ENCODE measurements around the gene LRRC8D. TPM values are rescaled to one million over a fixed set of nuclear protein-coding genes. Genes with fewer than 3 reads are reported as not detected.

LRRC8D gene
- total and polyA plus RNA-seq, 9 of the 15 experiments (the other 6 are each of a cell fraction or from before 2014, with no cell fraction given), result 3.4 to 53.9 (median 15.9) TPM

DNA sequence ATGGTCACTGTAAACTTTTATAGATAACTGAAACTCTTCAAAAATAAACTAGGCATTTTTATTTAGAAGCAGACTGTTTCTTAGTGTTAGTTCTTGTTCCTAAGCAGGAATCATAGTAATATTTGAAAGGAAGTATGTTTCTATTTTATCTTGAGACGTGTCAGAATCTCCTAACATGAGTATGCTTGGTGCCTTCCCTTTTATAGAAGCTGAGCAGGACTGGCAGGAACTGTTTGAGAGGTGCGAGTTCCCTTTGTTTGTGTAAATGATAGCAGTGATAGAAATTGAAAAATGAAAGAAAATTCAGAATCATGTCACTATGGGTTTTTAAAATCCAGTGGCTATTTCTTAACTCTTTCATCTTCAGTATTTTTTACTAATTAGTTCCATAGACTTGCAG lies 56.9 kb downstream of the LRRC8D start:
- FAIRE-seq, result no peak
- CTCF ChIA-PET (ENCODE audit: low intra/inter-chr PET ratio), result no interaction called here

More for the DNA sequence above, 56.9 kb downstream of the LRRC8D start:
- Histone ChIP-seq H3K79me2 (ENCODE audit: control insufficient read depth, insufficient read depth, low read length) (peaks cover 85% of the 10 kb centered on the region), H3K9ac (ENCODE audit: insufficient read depth in 1 of 2, low read depth in 2 of 2, low read length in 2 of 2) (0 out of 4 replicates have a peak overlapping the region, but pooled peaks of 1 of the 2 experiments have one; percentile 18), H3K9me3 (replicated peaks; ENCODE audit: control insufficient read depth, insufficient read depth, low read depth, low read length) (peaks cover 12% of the 10 kb centered on the region), H3K4me2 (ENCODE audit: insufficient read depth, low read length) (no peak overlapping the region), H3K9me1 (ENCODE audit: control insufficient read depth, insufficient read depth, low read length) (no peaks in the 10 kb centered on the region), H2AFZ (ENCODE audit: low read depth, low read length) (peak overlapping the region; percentile 36; the same call in 1 of the 2 replicates), H3K4me3 (no peak overlapping the region), H3K27ac (ENCODE audit: extremely low read depth, low read depth, low read length) (peak overlapping the region; percentile 19), H3K27me3 (ENCODE audit: control insufficient read depth in 2 of 2, insufficient read depth in 2 of 2, low read length in 2 of 2) (no peaks in the 10 kb centered on the region), H3K4me1 (replicated peaks in 1 of 2; ENCODE audit: control insufficient read depth in 2 of 2, insufficient read depth in 2 of 2, low read length in 2 of 2) (peaks cover 16 to 56% of the 10 kb centered on the region in 2 experiments), H3K36me3 (ENCODE audit: control insufficient read depth, insufficient read depth, low read length) (peaks cover 24% of the 10 kb centered on the region), H4K20me1 (replicated peaks; ENCODE audit: control insufficient read depth, insufficient read depth, low read length) (no peaks in the 10 kb centered on the region)
- in situ Hi-C loops (cut with MboI), result no loop called here
- DNase-seq (ENCODE audit: extremely low read depth in 1 of 4, low spot score in 3 of 4), result no peak
- WGBS (ENCODE audit: insufficient coverage, low coverage, missing lambda C conversion rate), result 43% methylated on average over 2 of the region's 2 CpGs
- BruUV-seq (replicated peaks), result no TSS peak
- TF ChIP-seq ZNF143 (CRISPR knock-in tag; IDR thresholded peaks at IDR 0.05) (no peak), E2F3 (CRISPR knock-in tag; IDR thresholded peaks at IDR 0.05) (no peak), ELF1 (tag; IDR thresholded peaks at IDR 0.05) (no peak), ZNF12 (CRISPR knock-in tag; IDR thresholded peaks at IDR 0.05) (no peak), ZNF140 (CRISPR knock-in tag; IDR thresholded peaks at IDR 0.05) (no peak), SMAD1 (IDR thresholded peaks at IDR 0.05; ENCODE audit: low read depth, low read length, partially characterized antibody) (no peak), TRIM24 (IDR thresholded peaks at IDR 0.05) (no peak), BMI1 (IDR thresholded peaks at IDR 0.05; ENCODE audit: low read length) (no peak), CXXC5 (CRISPR knock-in tag; IDR thresholded peaks at IDR 0.05) (no peak), ZC3H4 (CRISPR knock-in tag; IDR thresholded peaks at IDR 0.05; ENCODE audit: borderline replicate concordance) (no peak), ZSCAN32 (CRISPR knock-in tag; IDR thresholded peaks at IDR 0.05) (no peak), PPARD (CRISPR knock-in tag; IDR thresholded peaks at IDR 0.05) (no peak), JUN (IDR thresholded peaks at IDR 0.05; ENCODE audit: borderline replicate concordance, low read depth, low read length) (no peak), JUN (CRISPR knock-in tag; IDR thresholded peaks at IDR 0.05; ENCODE audit: borderline replicate concordance) (no peak), RBM22 (IDR thresholded peaks at IDR 0.05; ENCODE audit: low read depth, low read length, poor library complexity, severe bottlenecking) (no peak), ZNF644 (tag; IDR thresholded peaks at IDR 0.05; ENCODE audit: low read depth) (no peak), TCF3 (CRISPR knock-in tag; IDR thresholded peaks at IDR 0.05) (no peak)
- TF ChIP-seq, protein P1, sequence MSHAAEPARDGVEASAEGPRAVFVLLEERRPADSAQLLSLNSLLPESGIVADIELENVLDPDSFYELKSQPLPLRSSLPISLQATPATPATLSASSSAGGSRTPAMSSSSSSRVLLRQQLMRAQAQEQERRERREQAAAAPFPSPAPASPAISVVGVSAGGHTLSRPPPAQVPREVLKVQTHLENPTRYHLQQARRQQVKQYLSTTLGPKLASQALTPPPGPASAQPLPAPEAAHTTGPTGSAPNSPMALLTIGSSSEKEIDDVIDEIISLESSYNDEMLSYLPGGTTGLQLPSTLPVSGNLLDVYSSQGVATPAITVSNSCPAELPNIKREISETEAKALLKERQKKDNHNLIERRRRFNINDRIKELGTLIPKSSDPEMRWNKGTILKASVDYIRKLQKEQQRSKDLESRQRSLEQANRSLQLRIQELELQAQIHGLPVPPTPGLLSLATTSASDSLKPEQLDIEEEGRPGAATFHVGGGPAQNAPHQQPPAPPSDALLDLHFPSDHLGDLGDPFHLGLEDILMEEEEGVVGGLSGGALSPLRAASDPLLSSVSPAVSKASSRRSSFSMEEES (CRISPR knock-in tag; IDR thresholded peaks at IDR 0.05), result no peak
- TF ChIP-seq, protein P2, sequence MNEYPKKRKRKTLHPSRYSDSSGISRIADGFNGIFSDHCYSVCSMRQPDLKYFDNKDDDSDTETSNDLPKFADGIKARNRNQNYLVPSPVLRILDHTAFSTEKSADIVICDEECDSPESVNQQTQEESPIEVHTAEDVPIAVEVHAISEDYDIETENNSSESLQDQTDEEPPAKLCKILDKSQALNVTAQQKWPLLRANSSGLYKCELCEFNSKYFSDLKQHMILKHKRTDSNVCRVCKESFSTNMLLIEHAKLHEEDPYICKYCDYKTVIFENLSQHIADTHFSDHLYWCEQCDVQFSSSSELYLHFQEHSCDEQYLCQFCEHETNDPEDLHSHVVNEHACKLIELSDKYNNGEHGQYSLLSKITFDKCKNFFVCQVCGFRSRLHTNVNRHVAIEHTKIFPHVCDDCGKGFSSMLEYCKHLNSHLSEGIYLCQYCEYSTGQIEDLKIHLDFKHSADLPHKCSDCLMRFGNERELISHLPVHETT (CRISPR knock-in tag; conservative IDR thresholded peaks at IDR 0.05 in 1 of 2, IDR thresholded peaks at IDR 0.05 in 1 of 2), result no peak
- POLR2A ChIA-PET, result interaction anchor here (1.3 to 1.7 kb wide), 3 partner anchors 9 to 23 kb away, joined by 3 to 4 read pairs (median 4); no protein-coding TSS in a partner anchor
- no peak for ATAC-seq
- intact Hi-C loops (cut with micrococcal nuclease), result loop anchor here (2.0 kb wide), 1 partner anchor 19 kb away; no protein-coding TSS in a partner anchor
